ENCODE measurements around the gene GSPT2. TPM values are rescaled to one million over a fixed set of nuclear protein-coding genes. Genes with fewer than 3 reads are reported as not detected.
"Not testable (repeated sequence)": the region's sequence is repeated elsewhere in the genome, so short reads cannot be mapped to it uniquely, and the experiment has no call there.

Gene GSPT2
- total RNA-seq, result 10 to 100 TPM; 12.5 to 16.6 TPM
- 10 to 100 TPM; 28.3 to 33.8 TPM for polyA plus RNA-seq (ENCODE audit: insufficient read length in 2 of 2)
- long read RNA-seq, donor 1, transcript GSPT2-201 (1 exons, 2,802 nt), result major isoform, 59 of 59 reads
- long read RNA-seq, donor 1, partial matches to known transcripts, result 0 of 59 reads
- long read RNA-seq, donor 1, other reads (novel, unspliced or antisense), result 0 of 59 reads
- long read RNA-seq, donor 2, transcript GSPT2-201 (1 exons, 2,802 nt), result major isoform, 17 of 17 reads
- long read RNA-seq, donor 2, partial matches to known transcripts, result 0 of 17 reads
- long read RNA-seq, donor 2, other reads (novel, unspliced or antisense), result 0 of 17 reads
- long read RNA-seq, donor 3, transcript GSPT2-201 (1 exons, 2,802 nt), result major isoform, 30 of 30 reads
- long read RNA-seq, donor 3, partial matches to known transcripts, result 0 of 30 reads
- long read RNA-seq, donor 3, other reads (novel, unspliced or antisense), result 0 of 30 reads
- long read RNA-seq, donor 4, transcript GSPT2-201 (1 exons, 2,802 nt), result major isoform, 30 of 30 reads
- long read RNA-seq, donor 4, partial matches to known transcripts, result 0 of 30 reads
- long read RNA-seq, donor 4, other reads (novel, unspliced or antisense), result 0 of 30 reads

- Histone ChIP-seq H3K36me3 (ENCODE audit: control insufficient read depth, insufficient read depth, low read length) (no peaks in the 10 kb centered on the region), H3K4me1 (ENCODE audit: control insufficient read depth, insufficient read depth, low read length) (no peaks in the 10 kb centered on the region), H3K9me3 (ENCODE audit: control insufficient read depth, insufficient read depth, low read length) (no peaks in the 10 kb centered on the region), H3K27ac (ENCODE audit: low read depth, low read length) (peak within 1 kb of the TSS; percentile 75), H3K4me3 (ENCODE audit: low read depth, low read length) (peak within 1 kb of the TSS; percentile 71), H3K27me3 (ENCODE audit: control insufficient read depth, insufficient read depth, low read length) (peaks cover 13% of the 10 kb centered on the region)
- DNase-seq (ENCODE audit: low read depth in 4 of 6, low spot score in 6 of 6), result peak in 5 of 6 donors; percentile 50 to 93 (median 73)
- WGBS (ENCODE audit: insufficient coverage), result 17% methylated on average over 63 of the region's 63 CpGs
Measured at GRCh38 chrX:51743179-51743957, at the start of gene GSPT2. Gene GSPT2, plus strand, starts transcription at chrX:51743442. Its CDS starts 185 bp downstream, at chrX:51743627.

- DNase-seq (ENCODE audit: low read depth in 4 of 6, low spot score in 6 of 6), result no peak
- Histone ChIP-seq H3K4me1 (ENCODE audit: control insufficient read depth, insufficient read depth, low read length) (no peaks in the 10 kb centered on the region), H3K9me3 (ENCODE audit: control insufficient read depth, insufficient read depth, low read length) (no peaks in the 10 kb centered on the region), H3K36me3 (ENCODE audit: control insufficient read depth, insufficient read depth, low read length) (no peaks in the 10 kb centered on the region), H3K27ac (ENCODE audit: low read depth, low read length) (no peak overlapping the region), H3K27me3 (ENCODE audit: control insufficient read depth, insufficient read depth, low read length) (peaks cover 2% of the 10 kb centered on the region), H3K4me3 (ENCODE audit: low read depth, low read length) (no peak overlapping the region)
- WGBS (ENCODE audit: insufficient coverage), result 67% methylated on average over 3 of the region's 6 CpGs
Measured at GRCh38 chrX:51694254-51694653, 49.0 kb upstream of the GSPT2 start.

- Histone ChIP-seq H3K27me3 (ENCODE audit: control insufficient read depth, insufficient read depth, low read length) (peaks cover 2% of the 10 kb centered on the region), H3K4me3 (ENCODE audit: low read depth, low read length) (no peak overlapping the region), H3K36me3 (ENCODE audit: control insufficient read depth, insufficient read depth, low read length) (no peaks in the 10 kb centered on the region), H3K27ac (ENCODE audit: low read depth, low read length) (no peak overlapping the region), H3K4me1 (ENCODE audit: control insufficient read depth, insufficient read depth, low read length) (no peaks in the 10 kb centered on the region), H3K9me3 (ENCODE audit: control insufficient read depth, insufficient read depth, low read length) (no peaks in the 10 kb centered on the region)
- WGBS (ENCODE audit: insufficient coverage), result 85% methylated on average over 8 of the region's 8 CpGs
- no peak for DNase-seq (ENCODE audit: low read depth in 4 of 6, low spot score in 6 of 6)
Measured at GRCh38 chrX:51697397-51697796, 45.8 kb upstream of the GSPT2 start.

- no CpG with 5 or more reads among the region's 87 CpGs for WGBS (ENCODE audit: insufficient coverage)
- not testable (repeated sequence) for H3K4me1 ChIP-seq (ENCODE audit: control insufficient read depth, insufficient read depth, low read length); H3K36me3 ChIP-seq (ENCODE audit: control insufficient read depth, insufficient read depth, low read length); H3K9me3 ChIP-seq (ENCODE audit: control insufficient read depth, insufficient read depth, low read length); H3K4me3 ChIP-seq (ENCODE audit: low read depth, low read length); H3K27me3 ChIP-seq (ENCODE audit: control insufficient read depth, insufficient read depth, low read length); DNase-seq (ENCODE audit: low read depth in 4 of 6, low spot score in 6 of 6); H3K27ac ChIP-seq (ENCODE audit: low read depth, low read length)
Measured at GRCh38 chrX:51710277-51711164, 32.7 kb upstream of the GSPT2 start, which contains the start of gene CENPVL1. Gene CENPVL1, plus strand, starts transcription at chrX:51710512. Its CDS starts 0 bp downstream, at chrX:51710512.

GRCh38 chrX:51712943-51713647 lies 30.1 kb upstream of the GSPT2 start:
- H3K4me1 ChIP-seq (ENCODE audit: control insufficient read depth, insufficient read depth, low read length); H3K9me3 ChIP-seq (ENCODE audit: control insufficient read depth, insufficient read depth, low read length); H3K4me3 ChIP-seq (ENCODE audit: low read depth, low read length); H3K27ac ChIP-seq (ENCODE audit: low read depth, low read length); H3K36me3 ChIP-seq (ENCODE audit: control insufficient read depth, insufficient read depth, low read length); DNase-seq (ENCODE audit: low read depth in 4 of 6, low spot score in 6 of 6); H3K27me3 ChIP-seq (ENCODE audit: control insufficient read depth, insufficient read depth, low read length): not testable (repeated sequence)
- no CpG with 5 or more reads among the region's 18 CpGs for WGBS (ENCODE audit: insufficient coverage)

- H3K4me3 ChIP-seq (ENCODE audit: low read depth, low read length), result no peak overlapping the region
- H3K36me3 ChIP-seq (ENCODE audit: control insufficient read depth, insufficient read depth, low read length), result no peaks in the 10 kb centered on the region
- no peak for DNase-seq (ENCODE audit: low read depth in 4 of 6, low spot score in 6 of 6)
- no peaks in the 10 kb centered on the region for H3K4me1 ChIP-seq (ENCODE audit: control insufficient read depth, insufficient read depth, low read length)
- H3K27me3 ChIP-seq (ENCODE audit: control insufficient read depth, insufficient read depth, low read length), result peaks cover 12% of the 10 kb centered on the region
- H3K27ac ChIP-seq (ENCODE audit: low read depth, low read length), result no peak overlapping the region
- H3K9me3 ChIP-seq (ENCODE audit: control insufficient read depth, insufficient read depth, low read length), result no peaks in the 10 kb centered on the region
Measured at GRCh38 chrX:51728202-51728601, 15.0 kb upstream of the GSPT2 start.

- no peaks in the 10 kb centered on the region for H3K36me3 ChIP-seq (ENCODE audit: control insufficient read depth, insufficient read depth, low read length)
- no peak for DNase-seq (ENCODE audit: low read depth in 4 of 6, low spot score in 6 of 6)
- no peak overlapping the region for H3K4me3 ChIP-seq (ENCODE audit: low read depth, low read length)
- no peaks in the 10 kb centered on the region for H3K9me3 ChIP-seq (ENCODE audit: control insufficient read depth, insufficient read depth, low read length)
- H3K27ac ChIP-seq (ENCODE audit: low read depth, low read length), result no peak overlapping the region
- 100% methylated on average over 1 of the region's 2 CpGs for WGBS (ENCODE audit: insufficient coverage)
- no peaks in the 10 kb centered on the region for H3K4me1 ChIP-seq (ENCODE audit: control insufficient read depth, insufficient read depth, low read length)
- H3K27me3 ChIP-seq (ENCODE audit: control insufficient read depth, insufficient read depth, low read length), result peaks cover 10% of the 10 kb centered on the region
Measured at GRCh38 chrX:51737091-51737490, 6.2 kb upstream of the GSPT2 start.

GRCh38 chrX:51742586-51742985 lies 656 bp upstream of the GSPT2 start:
- H3K4me1 ChIP-seq (ENCODE audit: control insufficient read depth, insufficient read depth, low read length), result no peaks in the 10 kb centered on the region
- H3K27me3 ChIP-seq (ENCODE audit: control insufficient read depth, insufficient read depth, low read length), result peaks cover 13% of the 10 kb centered on the region
- 32% methylated on average over 3 of the region's 3 CpGs for WGBS (ENCODE audit: insufficient coverage)
- no peaks in the 10 kb centered on the region for H3K36me3 ChIP-seq (ENCODE audit: control insufficient read depth, insufficient read depth, low read length)
- H3K4me3 ChIP-seq (ENCODE audit: low read depth, low read length), result peak overlapping the region; percentile 71
- peak overlapping the region; percentile 75 for H3K27ac ChIP-seq (ENCODE audit: low read depth, low read length)
- no peaks in the 10 kb centered on the region for H3K9me3 ChIP-seq (ENCODE audit: control insufficient read depth, insufficient read depth, low read length)
- DNase-seq (ENCODE audit: low read depth in 4 of 6, low spot score in 6 of 6), result no peak
